SK-N-SH treated with all-trans-retinoic acid at 6 μM for 48 hours (cell line): ENCODE measurements around the gene PNMA6A.
"Not testable (repeated sequence)": the region's sequence is repeated elsewhere in the genome, so short reads cannot be mapped to it uniquely, and the experiment has no call there.

Source experiments
- ATAC-seq: fragments of 200-7000 bp; cut with Tn5 transposase; 3 replicates; pipeline ENCODE4 v1.9.1; 2020; ENCODE audit warnings: mild to moderate bottlenecking, moderate library complexity
- BACH2 ChIP-seq: fragments of 250-450 bp; sonication (Bioruptor Pico); IDR thresholded peaks from 2 replicates; pipeline ENCODE4 v1.9.0; 2021; ENCODE audit warnings: mild to moderate bottlenecking, borderline replicate concordance
- CSDC2 ChIP-seq: fragments of 250-450 bp; sonication (Bioruptor Pico); IDR thresholded peaks from 2 replicates; pipeline ENCODE4 v1.5.0; 2020; ENCODE audit warnings: mild to moderate bottlenecking, moderate library complexity
- CSRNP3 ChIP-seq: fragments of 250-450 bp; sonication (Bioruptor Pico); IDR thresholded peaks from 2 replicates; pipeline ENCODE4 v1.5.1; 2021; ENCODE audit warnings: mild to moderate bottlenecking, moderate library complexity
- ESRRG ChIP-seq: fragments of 250-450 bp; sonication (Bioruptor Pico); IDR thresholded peaks from 2 replicates; pipeline ENCODE4 v1.6.1; 2021; ENCODE audit warnings: mild to moderate bottlenecking
- OSR1 ChIP-seq: fragments of 250-450 bp; sonication (Bioruptor Pico); IDR thresholded peaks from 2 replicates; pipeline ENCODE4 v1.8.0; 2022; ENCODE audit warnings: moderate library complexity, mild to moderate bottlenecking, inconsistent platforms
- PATZ1 ChIP-seq: fragments of 250-450 bp; sonication (Bioruptor Pico); IDR thresholded peaks from 2 replicates; pipeline ENCODE4 v1.8.0; 2020; ENCODE audit warnings: mild to moderate bottlenecking, moderate library complexity, borderline replicate concordance
- POU6F1 ChIP-seq: fragments of 250-450 bp; sonication (Bioruptor Pico); IDR thresholded peaks from 2 replicates; pipeline ENCODE4 v1.8.0; 2021; ENCODE audit warnings: low read depth, mild to moderate bottlenecking, moderate library complexity, borderline replicate concordance
- PPARA ChIP-seq: fragments of 250-450 bp; sonication (Bioruptor Pico); IDR thresholded peaks from 2 replicates; pipeline ENCODE4 v1.5.0; 2020; ENCODE audit warnings: mild to moderate bottlenecking, borderline replicate concordance
- RARB ChIP-seq: fragments of 250-450 bp; sonication (Bioruptor Pico); IDR thresholded peaks from 2 replicates; pipeline ENCODE4 v1.8.0; 2021; ENCODE audit warnings: mild to moderate bottlenecking, moderate library complexity
- TCF4 ChIP-seq: fragments of 250-450 bp; sonication (Bioruptor Pico); IDR thresholded peaks from 2 replicates; pipeline ENCODE4 v1.8.0; 2021; ENCODE audit warnings: mild to moderate bottlenecking, moderate library complexity, borderline replicate concordance
- TOX ChIP-seq: fragments of 250-450 bp; sonication (Bioruptor Pico); IDR thresholded peaks from 2 replicates; pipeline ENCODE4 v1.8.0; 2021; ENCODE audit warnings: mild to moderate bottlenecking, moderate library complexity, borderline replicate concordance
- TSHZ2 ChIP-seq: fragments of 250-450 bp; sonication (Bioruptor Pico); IDR thresholded peaks from 2 replicates; pipeline ENCODE4 v1.5.0; 2020; ENCODE audit warnings: mild to moderate bottlenecking, moderate library complexity
- ZC3H10 ChIP-seq: fragments of 250-450 bp; sonication (Bioruptor Pico); IDR thresholded peaks from 2 replicates; pipeline ENCODE4 v1.5.1; 2021; ENCODE audit warnings: mild to moderate bottlenecking, moderate library complexity
- ZFP3 ChIP-seq: fragments of 250-450 bp; sonication (Bioruptor Pico); IDR thresholded peaks from 2 replicates; pipeline ENCODE4 v1.5.0; 2020; ENCODE audit warnings: mild to moderate bottlenecking, moderate library complexity
- ZFP30 ChIP-seq: fragments of 450-650 bp; formaldehyde crosslinking; IDR thresholded peaks from 2 replicates; pipeline ENCODE4 v1.5.0; 2022; ENCODE audit warnings: mild to moderate bottlenecking, moderate library complexity
- ZNF565 ChIP-seq: fragments of 450-650 bp; formaldehyde crosslinking; conservative IDR thresholded peaks from 2 replicates; pipeline ENCODE4 v1.5.0; 2020; ENCODE audit warnings: low read depth, mild to moderate bottlenecking, moderate library complexity
- ZNF70 ChIP-seq: fragments of 450-650 bp; formaldehyde crosslinking; IDR thresholded peaks from 2 replicates; pipeline ENCODE4 v1.5.0; 2020; ENCODE audit warnings: mild to moderate bottlenecking, moderate library complexity
- ZNF8 ChIP-seq: fragments of 450-650 bp; formaldehyde crosslinking; IDR thresholded peaks from 2 replicates; pipeline ENCODE4 v1.5.0; 2020; ENCODE audit warnings: mild to moderate bottlenecking, moderate library complexity

Gene PNMA6A

GRCh38 chrX:153063315-153063714, 8.9 kb upstream of the PNMA6A start (continued):
- TF ChIP-seq TSHZ2 (no peak), ZFP30 (CRISPR knock-in tag) (no peak), RARB (CRISPR knock-in tag) (no peak)

- ATAC-seq: no peak
- TF ChIP-seq ZFP3 (CRISPR knock-in tag) (no peak), ZC3H10 (CRISPR knock-in tag) (no peak), ESRRG (CRISPR knock-in tag) (no peak), OSR1 (CRISPR knock-in tag) (no peak), ZFP30 (CRISPR knock-in tag) (no peak), POU6F1 (no peak), ZNF70 (CRISPR knock-in tag) (no peak), CSRNP3 (CRISPR knock-in tag) (no peak), TOX (no peak), TCF4 (CRISPR knock-in tag) (no peak), BACH2 (CRISPR knock-in tag) (no peak), ZNF8 (CRISPR knock-in tag) (no peak), PATZ1 (CRISPR knock-in tag) (no peak), ZNF565 (CRISPR knock-in tag) (no peak), TSHZ2 (no peak), PPARA (CRISPR knock-in tag) (no peak)
Observed at GRCh38 chrX:153064061-153064460, 8.2 kb upstream of the PNMA6A start.

GRCh38 chrX:153065389-153065788, 6.9 kb upstream of the PNMA6A start:
- ATAC-seq: no peak

GRCh38 chrX:153066402-153066801, 5.9 kb upstream of the PNMA6A start:
- ATAC-seq: not testable (repeated sequence)

More at GRCh38 chrX:153065389-153065788, 6.9 kb upstream of the PNMA6A start:
- TF ChIP-seq CSDC2 (CRISPR knock-in tag) (no peak), PPARA (CRISPR knock-in tag) (no peak), ESRRG (CRISPR knock-in tag) (no peak), ZC3H10 (CRISPR knock-in tag) (no peak)

GRCh38 chrX:153073331-153073730, 1.1 kb downstream of the PNMA6A start:
- not testable (repeated sequence) for ATAC-seq
